ENCODE data around the gene RHBDF2. TPM values are rescaled to one million over a fixed set of nuclear protein-coding genes. Genes with fewer than 3 reads are reported as not detected.
A peak's percentile ranks its signal among the peaks of the same experiment; 100 is the strongest.

Gene RHBDF2
- polyA plus RNA-seq, 3 donors: 36.9 to 124 (median 68.6) TPM

- Histone ChIP-seq H3K27me3 (ENCODE audit: control insufficient read depth in 2 of 2, insufficient read depth in 2 of 2, low read length in 2 of 2) (peaks cover 23 to 47% of the 10 kb centered on the region in 2 donors), H2AFZ (ENCODE audit: insufficient read depth, low read depth, low read length, poor library complexity, severe bottlenecking) (no peak overlapping the region), H3K9me3 (replicated peaks in 1 of 2; ENCODE audit: control insufficient read depth in 1 of 2, insufficient read depth in 1 of 2, low read length in 2 of 2) (peaks cover 0 to 12% of the 10 kb centered on the region in 2 donors), H4K20me1 (ENCODE audit: insufficient read depth, low read length) (no peaks in the 10 kb centered on the region), H3K4me2 (replicated peaks; ENCODE audit: extremely low read depth, low read length, poor library complexity, severe bottlenecking) (no peak overlapping the region), H3K36me3 (replicated peaks in 1 of 2; ENCODE audit: control insufficient read depth in 1 of 2, insufficient read depth in 2 of 2, low read length in 2 of 2) (no peaks in the 10 kb centered on the region), H3K9ac (ENCODE audit: insufficient read depth, low read length, poor library complexity, severe bottlenecking) (no peak overlapping the region), H3K27ac (ENCODE audit: low read depth in 1 of 2, low read length in 2 of 2) (no peak overlapping the region), H3K4me3 (replicated peaks in 1 of 3; ENCODE audit: low read depth in 2 of 3, low read length in 3 of 3) (no peak overlapping the region), H3K79me2 (ENCODE audit: insufficient read depth, low read length) (no peaks in the 10 kb centered on the region), H3K4me1 (ENCODE audit: control insufficient read depth in 1 of 2, insufficient read depth in 2 of 2, low read length in 2 of 2) (peaks cover 13 to 20% of the 10 kb centered on the region in 2 donors)
- Mint-ChIP-seq H3K4me3 (peak overlapping the region in 1 of 2 donors; percentile 82), H3K4me1 (peaks cover 10% of the 10 kb centered on the region), H3K9me3 (peaks cover 0 to 6% (median 4%) of the 10 kb centered on the region in 7 donors), H3K27me3 (ENCODE audit: low read depth in 3 of 3) (peaks cover 58 to 80% (median 64%) of the 10 kb centered on the region in 3 donors), H3K36me3 (peaks cover 3 to 8% of the 10 kb centered on the region in 2 donors), H3K27ac (no peak overlapping the region)
- intact Hi-C loops (cut with micrococcal nuclease): no loop called here
- WGBS (ENCODE audit: insufficient coverage): 98% methylated on average over 4 of the region's 9 CpGs
- no peak for DNase-seq
- no peak for TF ChIP-seq CTCF (IDR thresholded peaks at IDR 0.05)
These were observed 37.8 kb upstream of the RHBDF2 start for GRCh38 chr17:76538941-76539570.

- no peak overlapping the region for H3K9ac ChIP-seq (ENCODE audit: insufficient read depth, low read length, poor library complexity, severe bottlenecking)
These were observed 37.2 kb upstream of the RHBDF2 start for GRCh38 chr17:76538281-76538931.

More at GRCh38 chr17:76538281-76538931, 37.2 kb upstream of the RHBDF2 start:
- peak overlapping the region; percentile 51 for H3K4me2 ChIP-seq (replicated peaks; ENCODE audit: extremely low read depth, low read length, poor library complexity, severe bottlenecking)
- Mint-ChIP-seq H3K9me3 (peaks cover 0 to 6% (median 4%) of the 10 kb centered on the region in 7 donors), H3K4me3 (peak overlapping the region in 1 of 2 donors; percentile 82), H3K4me1 (peaks cover 10% of the 10 kb centered on the region), H3K27me3 (ENCODE audit: low read depth in 3 of 3) (peaks cover 57 to 75% (median 59%) of the 10 kb centered on the region in 3 donors), H3K27ac (peak overlapping the region in 1 of 7 donors; percentile 60), H3K36me3 (peaks cover 3 to 8% of the 10 kb centered on the region in 2 donors)
- peaks cover 13 to 20% of the 10 kb centered on the region in 2 donors for H3K4me1 ChIP-seq (ENCODE audit: control insufficient read depth in 1 of 2, insufficient read depth in 2 of 2, low read length in 2 of 2)
- H3K27me3 ChIP-seq (ENCODE audit: control insufficient read depth in 2 of 2, insufficient read depth in 2 of 2, low read length in 2 of 2): peaks cover 23 to 40% of the 10 kb centered on the region in 2 donors
- DNase-seq: peak in 1 of 3 donors; percentile 38
- peaks cover 0 to 12% of the 10 kb centered on the region in 2 donors for H3K9me3 ChIP-seq (replicated peaks in 1 of 2; ENCODE audit: control insufficient read depth in 1 of 2, insufficient read depth in 1 of 2, low read length in 2 of 2)
- H3K36me3 ChIP-seq (replicated peaks in 1 of 2; ENCODE audit: control insufficient read depth in 1 of 2, insufficient read depth in 2 of 2, low read length in 2 of 2): no peaks in the 10 kb centered on the region
- no peak for TF ChIP-seq CTCF (IDR thresholded peaks at IDR 0.05)
- H3K27ac ChIP-seq (ENCODE audit: low read depth in 1 of 2, low read length in 2 of 2): no peak overlapping the region
- peak overlapping the region; percentile 41 for H2AFZ ChIP-seq (ENCODE audit: insufficient read depth, low read depth, low read length, poor library complexity, severe bottlenecking)
- no peaks in the 10 kb centered on the region for H4K20me1 ChIP-seq (ENCODE audit: insufficient read depth, low read length)
- peak overlapping the region in 1 of 3 experiments; percentile 11 for H3K4me3 ChIP-seq (replicated peaks in 1 of 3; ENCODE audit: low read depth in 2 of 3, low read length in 3 of 3)
- no peaks in the 10 kb centered on the region for H3K79me2 ChIP-seq (ENCODE audit: insufficient read depth, low read length)
- intact Hi-C loops (cut with micrococcal nuclease): no loop called here
- WGBS (ENCODE audit: insufficient coverage): 18% methylated on average over 34 of the region's 37 CpGs
